Ectodermal cell (in vitro differentiated cells): ENCODE results near the gene PLPPR2.

ENCODE experiments used
- H3K27ac ChIP-seq: 2 replicates; pipeline ENCODE4 v1.7.0; 2013; ENCODE audit warnings: mild to moderate bottlenecking, low read depth, low read length; ENCODE audit not compliant: insufficient read depth, poor library complexity, severe bottlenecking
- H3K27me3 ChIP-seq: 2 replicates; pipeline ENCODE4 v1.7.0; 2013; ENCODE audit warnings: mild to moderate bottlenecking, low read length; ENCODE audit not compliant: insufficient read depth, control insufficient read depth, poor library complexity, severe bottlenecking
- H3K36me3 ChIP-seq: one replicate; pipeline ENCODE4 v1.7.0; 2013; ENCODE audit warnings: low read length; ENCODE audit not compliant: control insufficient read depth, insufficient read depth
- H3K4me1 ChIP-seq: one replicate; pipeline ENCODE4 v1.7.0; 2013; ENCODE audit warnings: low read length; ENCODE audit not compliant: control insufficient read depth, insufficient read depth
- H3K4me3 ChIP-seq: 2 replicates; pipeline ENCODE4 v1.7.0; 2013; ENCODE audit warnings: low read depth, low read length, control low read depth; ENCODE audit not compliant: insufficient read depth
- H3K9me3 ChIP-seq: 2 replicates; pipeline ENCODE4 v1.7.0; 2013; ENCODE audit warnings: mild to moderate bottlenecking, low read length, moderate library complexity; ENCODE audit not compliant: control insufficient read depth
- WGBS, 2 experiments: methylation state at CpG; one replicate each; pipeline ENCODE4 v1.1.7; 2013; ENCODE audit warnings: missing lambda C conversion rate in 2 of 2; 5-methylcytosine and 5-hydroxymethylcytosine counted together

PLPPR2 gene

GRCh38 chr19:11359421-11359820, 4.2 kb downstream of the PLPPR2 start:
- H3K36me3 ChIP-seq = no peaks in the 10 kb centered on the region
- H3K9me3 ChIP-seq = no peaks in the 10 kb centered on the region
- peaks cover 21% of the 10 kb centered on the region for H3K27me3 ChIP-seq
- no peak overlapping the region for H3K4me3 ChIP-seq
- peaks cover 6% of the 10 kb centered on the region for H3K4me1 ChIP-seq
- no peak overlapping the region for H3K27ac ChIP-seq
- WGBS, 2 experiments = 86 to 89% methylated on average over 11 of the region's 11 CpGs

- H3K9me3 ChIP-seq = no peaks in the 10 kb centered on the region
- no peaks in the 10 kb centered on the region for H3K36me3 ChIP-seq
- H3K27ac ChIP-seq = no peak overlapping the region
- WGBS, 2 experiments = 28 to 34% methylated on average over 43 of the region's 43 CpGs
- peaks cover 6% of the 10 kb centered on the region for H3K4me1 ChIP-seq
- H3K27me3 ChIP-seq = peaks cover 14% of the 10 kb centered on the region
- H3K4me3 ChIP-seq = peak overlapping the region; percentile 6
These were observed 6.0 kb downstream of the PLPPR2 start for GRCh38 chr19:11361037-11361770.

- peaks cover 6% of the 10 kb centered on the region for H3K4me1 ChIP-seq
- H3K9me3 ChIP-seq = no peaks in the 10 kb centered on the region
- WGBS, 2 experiments = 81 to 83% methylated on average over 35 of the region's 35 CpGs
- no peaks in the 10 kb centered on the region for H3K36me3 ChIP-seq
- H3K27ac ChIP-seq = no peak overlapping the region
- no peak overlapping the region for H3K4me3 ChIP-seq
- H3K27me3 ChIP-seq = peaks cover 11% of the 10 kb centered on the region
These were observed 6.8 kb downstream of the PLPPR2 start for GRCh38 chr19:11361771-11362731.

- H3K27me3 ChIP-seq = peaks cover 11% of the 10 kb centered on the region
- no peaks in the 10 kb centered on the region for H3K36me3 ChIP-seq
- no peaks in the 10 kb centered on the region for H3K9me3 ChIP-seq
- H3K4me1 ChIP-seq = peaks cover 6% of the 10 kb centered on the region
- H3K27ac ChIP-seq = no peak overlapping the region
- 92 to 94% methylated on average over 10 of the region's 10 CpGs for WGBS, 2 experiments
- H3K4me3 ChIP-seq = no peak overlapping the region
These were observed 8.6 kb downstream of the PLPPR2 start for GRCh38 chr19:11363881-11364280.

GRCh38 chr19:11364296-11364904, 9.2 kb downstream of the PLPPR2 start:
- Histone ChIP-seq H3K4me3 (no peak overlapping the region), H3K4me1 (peaks cover 6% of the 10 kb centered on the region), H3K9me3 (no peaks in the 10 kb centered on the region), H3K27me3 (peaks cover 11% of the 10 kb centered on the region), H3K27ac (no peak overlapping the region), H3K36me3 (no peaks in the 10 kb centered on the region)
- WGBS, 2 experiments = 92 to 94% methylated on average over 28 of the region's 28 CpGs

- peaks cover 11% of the 10 kb centered on the region for H3K27me3 ChIP-seq
- no peak overlapping the region for H3K4me3 ChIP-seq
- H3K36me3 ChIP-seq = no peaks in the 10 kb centered on the region
- WGBS, 2 experiments = 89 to 92% methylated on average over 5 of the region's 5 CpGs
- H3K27ac ChIP-seq = no peak overlapping the region
- no peaks in the 10 kb centered on the region for H3K9me3 ChIP-seq
- H3K4me1 ChIP-seq = peaks cover 6% of the 10 kb centered on the region
These were observed 9.7 kb downstream of the PLPPR2 start for GRCh38 chr19:11364935-11365334.

GRCh38 chr19:11365557-11366117, 10.4 kb downstream of the PLPPR2 start:
- Histone ChIP-seq H3K27ac (no peak overlapping the region), H3K4me1 (peaks cover 6% of the 10 kb centered on the region), H3K4me3 (no peak overlapping the region), H3K9me3 (no peaks in the 10 kb centered on the region), H3K36me3 (no peaks in the 10 kb centered on the region), H3K27me3 (peaks cover 8% of the 10 kb centered on the region)
- 92 to 95% methylated on average over 7 of the region's 7 CpGs for WGBS, 2 experiments

- Histone ChIP-seq H3K27me3 (no peaks in the 10 kb centered on the region), H3K36me3 (no peaks in the 10 kb centered on the region), H3K4me1 (no peaks in the 10 kb centered on the region), H3K27ac (no peak overlapping the region), H3K9me3 (no peaks in the 10 kb centered on the region), H3K4me3 (no peak overlapping the region)
- 97 to 98% methylated on average over 2 of the region's 2 CpGs for WGBS, 2 experiments
These were observed 12.3 kb downstream of the PLPPR2 start for GRCh38 chr19:11367528-11367927.

- Histone ChIP-seq H3K4me3 (no peak overlapping the region), H3K27me3 (no peaks in the 10 kb centered on the region), H3K4me1 (peaks cover 17% of the 10 kb centered on the region), H3K9me3 (no peaks in the 10 kb centered on the region), H3K36me3 (no peaks in the 10 kb centered on the region), H3K27ac (no peak overlapping the region)
- 91 to 92% methylated on average over 2 of the region's 2 CpGs for WGBS, 2 experiments
These were observed 15.5 kb downstream of the PLPPR2 start for GRCh38 chr19:11370744-11371143.
